ENCODE results near the gene GSTT2. TPM values are rescaled to one million over a fixed set of nuclear protein-coding genes. Genes with fewer than 3 reads are reported as not detected.

GSTT2 gene
- total and polyA plus RNA-seq, 7 donors: 1.1 to 1.2 TPM; not detected in 5

DNA sequence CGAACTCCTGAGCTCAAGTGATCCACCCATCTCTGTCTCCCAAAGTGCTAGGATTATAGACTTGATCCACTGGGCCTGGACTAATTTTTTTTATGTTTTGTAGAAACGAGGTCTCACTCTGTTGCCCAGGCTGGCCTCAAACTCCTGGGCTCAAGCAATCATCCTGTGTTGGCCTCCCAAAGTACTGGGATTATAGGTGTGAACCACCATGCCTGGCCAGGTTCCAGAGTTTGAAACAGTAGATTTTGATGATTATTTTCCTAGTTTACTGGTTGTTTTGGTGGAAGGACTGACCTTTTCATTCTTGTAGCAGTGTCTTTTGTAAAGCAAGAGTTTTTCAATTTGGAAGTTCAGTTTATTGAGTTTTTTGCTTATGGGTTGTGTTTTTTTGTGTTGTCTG is 46.1 kb downstream of the GSTT2 start:
- 85 to 88% methylated on average over 2 of the region's 2 CpGs for WGBS, 2 donors
- peaks cover 0 to 5% (median 0%) of the 10 kb centered on the region in 4 donors for H3K36me3 ChIP-seq
- no peaks in the 10 kb centered on the region for H3K27me3 ChIP-seq
- no peak for DNase-seq
- no peak overlapping the region for H3K27ac ChIP-seq
- H3K4me3 ChIP-seq: no peak overlapping the region
- no peaks in the 10 kb centered on the region for H3K9me3 ChIP-seq
- intact Hi-C loops (cut with DNase I): no loop called here
- peaks cover 0 to 9% (median 3%) of the 10 kb centered on the region in 4 donors for H3K4me1 ChIP-seq
- TF ChIP-seq POLR2AphosphoS5 (IDR thresholded peaks at IDR 0.05): no peak
- TF ChIP-seq, protein P1, sequence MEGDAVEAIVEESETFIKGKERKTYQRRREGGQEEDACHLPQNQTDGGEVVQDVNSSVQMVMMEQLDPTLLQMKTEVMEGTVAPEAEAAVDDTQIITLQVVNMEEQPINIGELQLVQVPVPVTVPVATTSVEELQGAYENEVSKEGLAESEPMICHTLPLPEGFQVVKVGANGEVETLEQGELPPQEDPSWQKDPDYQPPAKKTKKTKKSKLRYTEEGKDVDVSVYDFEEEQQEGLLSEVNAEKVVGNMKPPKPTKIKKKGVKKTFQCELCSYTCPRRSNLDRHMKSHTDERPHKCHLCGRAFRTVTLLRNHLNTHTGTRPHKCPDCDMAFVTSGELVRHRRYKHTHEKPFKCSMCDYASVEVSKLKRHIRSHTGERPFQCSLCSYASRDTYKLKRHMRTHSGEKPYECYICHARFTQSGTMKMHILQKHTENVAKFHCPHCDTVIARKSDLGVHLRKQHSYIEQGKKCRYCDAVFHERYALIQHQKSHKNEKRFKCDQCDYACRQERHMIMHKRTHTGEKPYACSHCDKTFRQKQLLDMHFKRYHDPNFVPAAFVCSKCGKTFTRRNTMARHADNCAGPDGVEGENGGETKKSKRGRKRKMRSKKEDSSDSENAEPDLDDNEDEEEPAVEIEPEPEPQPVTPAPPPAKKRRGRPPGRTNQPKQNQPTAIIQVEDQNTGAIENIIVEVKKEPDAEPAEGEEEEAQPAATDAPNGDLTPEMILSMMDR (IDR thresholded peaks at IDR 0.05): no peak
- no peak for TF ChIP-seq POLR2A (IDR thresholded peaks at IDR 0.05)
- no peak for TF ChIP-seq EP300 (IDR thresholded peaks at IDR 0.05)

DNA sequence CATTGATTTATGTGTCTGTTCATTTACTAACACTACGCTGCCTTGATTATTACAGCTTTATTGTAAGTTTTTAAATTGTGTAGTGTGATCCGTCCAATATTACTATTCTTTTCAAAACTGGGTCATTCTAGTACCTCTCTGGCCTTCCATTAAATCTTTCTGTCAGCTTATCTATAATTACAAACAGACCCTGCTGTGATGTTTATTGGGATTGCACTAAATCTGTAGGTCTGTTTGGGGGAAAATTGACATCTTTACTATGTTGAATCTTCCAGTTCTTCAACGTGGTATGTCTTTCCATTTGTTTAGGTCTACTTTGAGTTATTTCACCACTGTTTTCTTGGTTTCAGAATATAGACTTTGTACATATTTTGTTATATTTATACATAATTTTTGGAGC is 46.8 kb downstream of the GSTT2 start:
- no peaks in the 10 kb centered on the region for H3K27me3 ChIP-seq
- no peak for DNase-seq
- no peaks in the 10 kb centered on the region for H3K9me3 ChIP-seq
- intact Hi-C loops (cut with DNase I): no loop called here
- H3K36me3 ChIP-seq: peaks cover 0 to 5% (median 0%) of the 10 kb centered on the region in 4 donors
- H3K4me1 ChIP-seq: peaks cover 0 to 9% (median 3%) of the 10 kb centered on the region in 4 donors
- WGBS, 2 donors: 90 to 95% methylated on average over 3 of the region's 3 CpGs
- H3K4me3 ChIP-seq: no peak overlapping the region
- H3K27ac ChIP-seq: no peak overlapping the region
- TF ChIP-seq POLR2A (IDR thresholded peaks at IDR 0.05): no peak
- TF ChIP-seq, protein P1 (IDR thresholded peaks at IDR 0.05): no peak
- no peak for TF ChIP-seq POLR2AphosphoS5 (IDR thresholded peaks at IDR 0.05)
- TF ChIP-seq EP300 (IDR thresholded peaks at IDR 0.05): no peak

DNA sequence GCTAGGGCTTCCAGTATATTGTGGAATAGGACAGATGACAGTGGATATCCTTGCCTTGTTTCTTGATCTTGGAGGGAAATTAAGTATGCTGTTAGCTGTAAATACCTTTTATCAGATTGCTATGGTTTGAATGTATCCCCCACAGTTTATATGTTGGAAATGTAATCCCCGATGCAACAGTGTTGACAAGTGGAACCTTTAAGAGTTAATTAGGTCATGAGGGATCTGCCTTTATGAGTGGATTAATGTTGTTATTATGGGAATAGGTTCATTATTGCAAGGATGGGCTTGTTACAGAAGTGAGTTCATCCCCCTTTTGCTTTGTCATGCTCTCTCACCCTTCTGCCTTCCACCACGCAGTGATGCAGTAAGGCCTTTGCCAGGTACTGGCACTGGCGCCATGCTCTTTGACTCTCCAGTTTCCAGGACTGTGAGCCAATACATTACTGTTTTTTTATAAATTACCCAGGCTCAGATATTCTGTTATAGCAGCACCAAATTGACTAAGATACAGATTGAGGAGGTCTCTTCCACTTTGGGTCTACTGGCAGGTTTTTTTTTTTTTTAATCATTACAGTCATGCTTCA is 47.5 kb downstream of the GSTT2 start:
- intact Hi-C loops (cut with DNase I): no loop called here
- H3K9me3 ChIP-seq: no peaks in the 10 kb centered on the region

DNA sequence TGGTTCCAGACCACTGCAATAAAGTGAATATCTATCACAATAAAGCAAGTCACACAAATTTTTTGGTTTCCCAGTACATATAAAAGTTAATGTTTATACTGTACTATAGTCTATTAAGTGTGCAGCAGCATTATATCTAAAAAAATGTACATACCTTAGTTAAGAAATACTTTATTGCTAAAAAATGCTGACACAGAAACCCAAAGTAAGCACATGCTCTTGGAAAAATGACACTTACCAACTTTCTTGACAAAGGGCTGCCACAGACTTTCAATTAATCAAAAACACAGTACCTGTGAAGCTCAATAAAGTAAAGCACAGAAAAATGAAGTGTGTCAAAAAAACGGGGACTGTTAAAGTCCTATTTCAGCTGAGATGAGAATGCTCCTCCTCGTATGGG is 48.1 kb downstream of the GSTT2 start:
- no peak overlapping the region for H3K4me3 ChIP-seq
- DNase-seq: no peak
- WGBS, 2 donors: 63 to 72% methylated on average over 2 of the region's 2 CpGs

More for the DNA sequence above, 47.5 kb downstream of the GSTT2 start:
- TF ChIP-seq, protein P1 (IDR thresholded peaks at IDR 0.05): no peak
- no peak for TF ChIP-seq POLR2AphosphoS5 (IDR thresholded peaks at IDR 0.05)
- TF ChIP-seq EP300 (IDR thresholded peaks at IDR 0.05): no peak
- no peak for TF ChIP-seq POLR2A (IDR thresholded peaks at IDR 0.05)
- Histone ChIP-seq H3K36me3 (peaks cover 0 to 5% (median 0%) of the 10 kb centered on the region in 4 donors), H3K27ac (no peak overlapping the region), H3K27me3 (no peaks in the 10 kb centered on the region), H3K4me3 (no peak overlapping the region), H3K4me1 (peaks cover 0 to 10% (median 5%) of the 10 kb centered on the region in 4 donors)
- no peak for DNase-seq
- 77 to 86% methylated on average over 3 of the region's 3 CpGs for WGBS, 2 donors

More for the DNA sequence above, 48.1 kb downstream of the GSTT2 start:
- H3K4me1 ChIP-seq: peaks cover 0 to 10% (median 5%) of the 10 kb centered on the region in 4 donors
- H3K27me3 ChIP-seq: no peaks in the 10 kb centered on the region
- H3K9me3 ChIP-seq: no peaks in the 10 kb centered on the region
- peaks cover 0 to 5% (median 0%) of the 10 kb centered on the region in 4 donors for H3K36me3 ChIP-seq
- TF ChIP-seq POLR2AphosphoS5 (IDR thresholded peaks at IDR 0.05) (no peak), POLR2A (IDR thresholded peaks at IDR 0.05) (no peak), EP300 (IDR thresholded peaks at IDR 0.05) (no peak)
- TF ChIP-seq, protein P1 (IDR thresholded peaks at IDR 0.05): no peak
- no peak overlapping the region for H3K27ac ChIP-seq
- intact Hi-C loops (cut with DNase I): no loop called here
